GM18502 (cell line): ENCODE results near the gene NAE1.
"Not testable (repeated sequence)": the region's sequence is repeated elsewhere in the genome, so short reads cannot be mapped to it uniquely, and the experiment has no call there.

Source experiments
- ATAC-seq: cut with Tn5 transposase; IDR thresholded peaks from one replicate; pipeline ENCODE4 v1.9.1; 2021; ENCODE audit warnings: mild to moderate bottlenecking; ENCODE audit not compliant: unreplicated experiment, poor library complexity

NAE1 gene

GRCh38 chr16:66830422-66831404, at the start of gene NAE1:
TSS of gene NAE1 (minus strand) at chr16:66830976. CDS start at chr16:66830899, 77 bp downstream.
- peak; percentile 94 for ATAC-seq

GRCh38 chr16:66878067-66878466, 47.3 kb upstream of the NAE1 start:
- no peak for ATAC-seq

GRCh38 chr16:66874079-66874775, 43.5 kb upstream of the NAE1 start:
- ATAC-seq = no peak

- no peak for ATAC-seq
Observed at GRCh38 chr16:66873685-66874055, 42.9 kb upstream of the NAE1 start.

- peak; percentile 86 for ATAC-seq
Observed at GRCh38 chr16:66872943-66873684, 42.3 kb upstream of the NAE1 start.

GRCh38 chr16:66872559-66872942, 41.8 kb upstream of the NAE1 start:
- ATAC-seq = no peak

- ATAC-seq = no peak
Observed at GRCh38 chr16:66871840-66872239, 41.1 kb upstream of the NAE1 start.

- ATAC-seq = not testable (repeated sequence)
Observed at GRCh38 chr16:66871363-66871762, 40.6 kb upstream of the NAE1 start.

GRCh38 chr16:66869424-66869823, 38.6 kb upstream of the NAE1 start:
- ATAC-seq = no peak

- no peak for ATAC-seq
Observed at GRCh38 chr16:66863707-66864106, 32.9 kb upstream of the NAE1 start.

- ATAC-seq = no peak
Observed at GRCh38 chr16:66862023-66862520, 31.3 kb upstream of the NAE1 start.

- ATAC-seq = no peak
Observed at GRCh38 chr16:66859397-66860068, 28.8 kb upstream of the NAE1 start.

- peak; percentile 60 for ATAC-seq
Observed at GRCh38 chr16:66858740-66859396, 28.1 kb upstream of the NAE1 start.

- ATAC-seq = no peak
Observed at GRCh38 chr16:66857437-66857836, 26.7 kb upstream of the NAE1 start.

- no peak for ATAC-seq
Observed at GRCh38 chr16:66856801-66857200, 26.0 kb upstream of the NAE1 start.

- no peak for ATAC-seq
Observed at GRCh38 chr16:66856184-66856730, 25.5 kb upstream of the NAE1 start.

- ATAC-seq = no peak
Observed at GRCh38 chr16:66853261-66854139, 22.7 kb upstream of the NAE1 start.
